ENCODE measurements around the gene RPS8. TPM values are rescaled to one million over a fixed set of nuclear protein-coding genes. Genes with fewer than 3 reads are reported as not detected.
"Not testable (repeated sequence)": the region's sequence is repeated elsewhere in the genome, so short reads cannot be mapped to it uniquely, and the experiment has no call there.

RPS8 gene
- total RNA-seq, 1 donor = 1,221 TPM

GRCh38 chr1:44808938-44809917 lies 33.9 kb downstream of the RPS8 start:
- TF ChIP-seq CTCF (IDR thresholded peaks at IDR 0.05; ENCODE audit: extremely low read depth, low read depth, low read length) = no peak
- H3K79me2 ChIP-seq (ENCODE audit: insufficient read depth, low read length) = peaks cover 29% of the 10 kb centered on the region
- H3K36me3 ChIP-seq (ENCODE audit: insufficient read depth, low read length) = peaks cover 38% of the 10 kb centered on the region
- DNase-seq (ENCODE audit: insufficient read length, low spot score, missing footprints) = peak; percentile 94
- no peaks in the 10 kb centered on the region for H3K9me3 ChIP-seq (ENCODE audit: low read depth, low read length)
- H3K27me3 ChIP-seq (ENCODE audit: insufficient read depth, low read length) = no peaks in the 10 kb centered on the region
- H3K27ac ChIP-seq (ENCODE audit: low read depth, low read length) = peak overlapping the region; percentile 99
- H3K4me2 ChIP-seq (ENCODE audit: insufficient read depth, low read length) = peak overlapping the region; percentile 56
- H2AFZ ChIP-seq (ENCODE audit: low read length) = no peak overlapping the region
- peak overlapping the region; percentile 55 for H3K4me3 ChIP-seq (ENCODE audit: insufficient read depth, low read length)
- peaks cover 75% of the 10 kb centered on the region for H3K4me1 ChIP-seq (ENCODE audit: insufficient read depth, low read length)
- H4K20me1 ChIP-seq (ENCODE audit: insufficient read depth, low read length) = peaks cover 2% of the 10 kb centered on the region

GRCh38 chr1:44810101-44810761 lies 34.9 kb downstream of the RPS8 start:
- no peak overlapping the region for H2AFZ ChIP-seq (ENCODE audit: low read length)
- peak; percentile 83 for DNase-seq (ENCODE audit: insufficient read length, low spot score, missing footprints)
- no peaks in the 10 kb centered on the region for H3K9me3 ChIP-seq (ENCODE audit: low read depth, low read length)
- peak overlapping the region; percentile 99 for H3K27ac ChIP-seq (ENCODE audit: low read depth, low read length)
- no peaks in the 10 kb centered on the region for H3K27me3 ChIP-seq (ENCODE audit: insufficient read depth, low read length)
- peak overlapping the region; percentile 56 for H3K4me2 ChIP-seq (ENCODE audit: insufficient read depth, low read length)
- peaks cover 37% of the 10 kb centered on the region for H3K36me3 ChIP-seq (ENCODE audit: insufficient read depth, low read length)
- H3K4me1 ChIP-seq (ENCODE audit: insufficient read depth, low read length) = peaks cover 81% of the 10 kb centered on the region
- no peak for TF ChIP-seq CTCF (IDR thresholded peaks at IDR 0.05; ENCODE audit: extremely low read depth, low read depth, low read length)
- H3K79me2 ChIP-seq (ENCODE audit: insufficient read depth, low read length) = peaks cover 21% of the 10 kb centered on the region
- H3K4me3 ChIP-seq (ENCODE audit: insufficient read depth, low read length) = peak overlapping the region; percentile 55
- peaks cover 2% of the 10 kb centered on the region for H4K20me1 ChIP-seq (ENCODE audit: insufficient read depth, low read length)

DNA sequence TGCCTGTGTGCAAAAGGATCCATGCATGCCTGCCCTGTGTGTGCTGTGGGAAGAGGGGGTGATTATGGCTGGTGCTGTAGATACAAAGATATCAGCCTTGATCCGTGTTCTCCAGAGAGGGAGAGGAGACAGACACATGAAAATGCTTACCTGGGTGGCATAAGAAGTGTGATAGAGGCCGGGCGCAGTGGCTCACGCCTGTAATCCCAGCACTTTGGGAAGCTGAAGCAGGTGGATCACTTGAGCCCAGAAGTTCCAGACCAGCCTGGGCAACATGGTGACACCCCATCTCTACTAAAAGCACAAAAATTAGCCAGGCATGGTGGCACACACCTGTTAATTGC lies 35.4 kb downstream of the RPS8 start:
- H4K20me1 ChIP-seq (ENCODE audit: insufficient read depth, low read length); H3K4me3 ChIP-seq (ENCODE audit: insufficient read depth, low read length); H3K27me3 ChIP-seq (ENCODE audit: insufficient read depth, low read length); H2AFZ ChIP-seq (ENCODE audit: low read length); H3K9me3 ChIP-seq (ENCODE audit: low read depth, low read length): not testable (repeated sequence)
- Histone ChIP-seq H3K4me1 (ENCODE audit: insufficient read depth, low read length) (peaks cover 84% of the 10 kb centered on the region), H3K4me2 (ENCODE audit: insufficient read depth, low read length) (peak overlapping the region; percentile 56), H3K36me3 (ENCODE audit: insufficient read depth, low read length) (peaks cover 36% of the 10 kb centered on the region), H3K79me2 (ENCODE audit: insufficient read depth, low read length) (peaks cover 18% of the 10 kb centered on the region), H3K27ac (ENCODE audit: low read depth, low read length) (peak overlapping the region; percentile 99)
- DNase-seq (ENCODE audit: insufficient read length, low spot score, missing footprints) = peak; percentile 75

DNA sequence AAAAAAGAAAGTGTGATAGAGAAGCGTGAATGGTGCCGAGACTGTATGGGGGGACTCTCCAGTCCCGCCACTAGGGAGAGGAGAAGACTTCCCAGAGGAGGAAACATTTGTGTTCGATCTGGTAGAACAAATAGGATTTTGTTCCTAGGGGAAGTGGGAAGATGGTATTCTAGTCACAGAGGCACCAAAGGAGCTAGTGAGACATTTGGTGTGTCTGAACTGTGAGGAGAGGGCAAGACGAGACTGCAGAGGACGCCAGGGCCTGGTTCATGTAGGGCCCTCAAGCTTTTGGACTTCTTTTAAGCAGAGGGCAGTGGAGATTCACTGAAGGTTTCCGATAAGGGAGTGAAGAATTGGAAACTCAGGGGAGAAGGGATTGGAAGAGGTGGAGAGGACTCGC lies 35.9 kb downstream of the RPS8 start:
- Histone ChIP-seq H3K9me3 (ENCODE audit: low read depth, low read length) (no peaks in the 10 kb centered on the region), H3K4me1 (ENCODE audit: insufficient read depth, low read length) (peaks cover 79% of the 10 kb centered on the region), H3K36me3 (ENCODE audit: insufficient read depth, low read length) (peaks cover 35% of the 10 kb centered on the region), H3K27ac (ENCODE audit: low read depth, low read length) (peak overlapping the region; percentile 99), H2AFZ (ENCODE audit: low read length) (no peak overlapping the region), H3K79me2 (ENCODE audit: insufficient read depth, low read length) (peaks cover 18% of the 10 kb centered on the region), H3K4me2 (ENCODE audit: insufficient read depth, low read length) (peak overlapping the region; percentile 55), H3K4me3 (ENCODE audit: insufficient read depth, low read length) (peak overlapping the region; percentile 5), H3K27me3 (ENCODE audit: insufficient read depth, low read length) (no peaks in the 10 kb centered on the region), H4K20me1 (ENCODE audit: insufficient read depth, low read length) (peaks cover 2% of the 10 kb centered on the region)
- peak; percentile 80 for DNase-seq (ENCODE audit: insufficient read length, low spot score, missing footprints)
- TF ChIP-seq CTCF (IDR thresholded peaks at IDR 0.05; ENCODE audit: extremely low read depth, low read depth, low read length) = no peak

Data from osteoblast (primary cell).